Thyroid gland (tissue), 4 donors: ENCODE data around the gene NR6A1.

Experiments
- CTCF ChIP-seq, 6 experiments: fragments of 200-600 bp in 3 of 6; fragments of 450-650 bp in 3 of 6; sonication (generic) in 3 of 6; IDR thresholded peaks; one replicate each; pipeline ENCODE4 v1.5.1; 2016 to 2019; ENCODE audit warnings: antibody characterized with exemption in 6 of 6, mild to moderate bottlenecking in 2 of 6, inconsistent platforms in 1 of 6, moderate library complexity in 1 of 6
- POLR2A ChIP-seq, 2 donors: fragments of 450-650 bp; IDR thresholded peaks; one replicate each; pipeline ENCODE4 v1.6.1; 2017; ENCODE audit warnings: antibody characterized with exemption in 2 of 2, mild to moderate bottlenecking in 2 of 2, moderate library complexity in 1 of 2

- TF ChIP-seq CTCF (IDR thresholded peaks at IDR 0.05): no peak
- TF ChIP-seq POLR2A (IDR thresholded peaks at IDR 0.05): no peak
These were observed 11.0 kb upstream of the NR6A1 start for GRCh38 chr9:124781967-124782660.
